Brain pericyte (primary cell): ENCODE measurements around the gene FXYD6.
"Not testable (repeated sequence)": the region's sequence is repeated elsewhere in the genome, so short reads cannot be mapped to it uniquely, and the experiment has no call there.

Experiments
- DNase-seq: peaks from one replicate; pipeline ENCODE4 v3.0.0-alpha.2; 2012; ENCODE audit warnings: low read depth, low spot score

Gene FXYD6

GRCh38 chr11:117818041-117818873 lies 58.2 kb downstream of the FXYD6 start:
- no peak for DNase-seq

DNA sequence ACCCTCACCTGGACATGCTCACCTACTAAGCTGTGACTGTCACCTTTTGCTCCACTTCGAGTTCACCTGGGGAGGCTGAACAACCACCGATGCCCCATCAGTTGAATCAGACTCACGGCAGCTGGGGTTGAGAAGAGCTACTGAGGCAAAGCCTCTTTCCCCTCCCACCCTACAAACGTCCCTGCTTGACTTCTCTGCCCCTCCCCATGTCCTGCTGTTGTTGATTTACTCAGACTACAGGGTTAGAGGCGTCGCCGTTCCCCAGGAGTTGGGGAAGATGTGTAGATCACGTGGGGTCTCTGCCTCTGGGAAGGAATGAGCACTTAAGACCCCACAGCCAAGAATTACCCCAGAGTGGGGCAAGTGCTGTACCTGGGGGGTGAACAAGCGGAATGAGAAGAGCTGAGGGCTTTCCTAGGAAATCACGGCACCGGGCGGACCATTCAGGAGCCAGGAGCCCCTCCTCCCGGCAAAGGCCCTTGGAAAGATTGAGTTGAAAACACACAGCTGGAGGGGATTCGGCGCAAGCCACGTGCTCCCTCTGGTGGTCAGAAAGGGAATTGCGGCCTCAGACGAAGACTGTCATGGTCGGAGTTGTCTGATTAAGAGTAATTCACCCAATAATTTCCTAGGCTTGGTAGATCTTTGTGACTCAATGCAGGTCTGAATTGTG lies 59.0 kb downstream of the FXYD6 start:
- DNase-seq = no peak

DNA sequence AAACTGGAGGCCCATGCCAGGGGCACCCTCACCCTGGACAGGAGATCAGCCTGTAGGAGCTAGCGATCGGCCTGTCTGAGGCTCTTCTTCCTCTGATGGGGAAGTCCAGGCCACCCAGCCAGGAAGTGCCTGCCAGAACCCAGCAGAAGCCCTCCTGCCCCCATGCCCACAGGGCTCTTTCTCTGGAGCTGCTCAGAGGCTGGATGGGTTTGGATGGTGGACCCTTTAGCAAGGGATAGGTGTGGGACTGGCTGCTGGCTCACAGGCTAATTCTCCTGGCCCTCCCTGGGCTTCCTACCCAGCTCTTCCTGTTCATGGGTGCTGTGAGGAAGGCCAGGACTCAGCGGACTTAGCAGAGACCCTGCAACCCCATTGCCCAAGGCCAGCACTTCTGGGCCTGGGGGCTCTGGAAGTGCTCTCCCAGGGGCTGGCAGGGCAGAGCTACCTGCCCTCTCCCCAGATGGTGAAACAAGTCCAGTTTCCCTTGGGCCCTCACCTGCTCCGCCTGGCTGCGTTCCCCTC lies 59.6 kb downstream of the FXYD6 start:
- no peak for DNase-seq

GRCh38 chr11:117816151-117816741 lies 60.2 kb downstream of the FXYD6 start:
- no peak for DNase-seq

DNA sequence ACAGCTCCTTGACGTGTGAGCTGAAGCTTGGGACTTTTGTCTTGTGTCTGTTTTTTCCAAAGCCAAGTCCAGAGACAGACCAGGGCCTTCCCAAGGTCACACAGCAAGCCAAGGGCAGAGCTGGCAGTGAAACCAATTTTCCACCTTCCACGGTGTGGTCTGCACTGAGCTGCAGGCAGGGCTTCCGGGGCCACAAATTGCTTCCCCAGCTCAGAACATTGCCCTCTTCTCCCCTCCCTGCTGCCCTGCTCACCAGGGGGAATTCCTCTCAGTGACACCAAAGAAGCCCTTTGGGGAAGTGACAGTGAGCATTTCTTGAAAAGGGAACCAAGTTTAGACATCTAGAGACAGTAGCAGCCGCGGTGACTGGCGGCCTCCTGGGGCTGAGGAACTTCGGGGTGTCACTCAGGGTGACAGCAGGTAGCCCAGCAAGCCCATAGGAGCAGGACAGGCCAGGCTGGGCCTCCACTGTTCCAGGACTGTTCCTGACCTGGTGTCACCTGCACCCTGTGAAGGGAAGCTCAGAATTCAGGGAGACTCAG lies 61.1 kb downstream of the FXYD6 start:
- no peak for DNase-seq

DNA sequence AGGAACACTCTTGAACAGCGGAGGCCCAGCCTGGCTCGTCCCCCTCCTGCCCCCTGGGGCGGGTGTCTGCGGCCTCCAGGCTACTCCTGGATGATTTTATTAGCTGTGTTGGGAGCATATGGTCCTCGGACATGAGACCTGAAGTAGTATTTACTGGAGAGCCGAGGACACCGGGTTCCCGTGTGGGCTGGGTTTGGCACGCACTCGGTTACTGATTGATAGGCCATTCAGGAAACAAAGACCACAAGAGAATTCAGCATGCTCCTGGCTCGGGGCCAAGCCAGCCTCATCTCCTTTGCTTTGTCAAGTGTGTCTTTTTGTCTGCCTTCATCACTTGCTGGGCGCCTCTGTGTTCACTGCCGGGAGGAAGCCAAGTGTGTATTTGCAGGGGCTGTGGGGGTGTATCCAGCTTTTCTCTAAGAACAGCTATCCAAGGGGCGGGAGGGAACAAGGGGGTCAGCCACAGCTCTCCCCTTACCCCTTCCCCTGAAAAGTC lies 61.6 kb downstream of the FXYD6 start:
- DNase-seq = no peak

DNA sequence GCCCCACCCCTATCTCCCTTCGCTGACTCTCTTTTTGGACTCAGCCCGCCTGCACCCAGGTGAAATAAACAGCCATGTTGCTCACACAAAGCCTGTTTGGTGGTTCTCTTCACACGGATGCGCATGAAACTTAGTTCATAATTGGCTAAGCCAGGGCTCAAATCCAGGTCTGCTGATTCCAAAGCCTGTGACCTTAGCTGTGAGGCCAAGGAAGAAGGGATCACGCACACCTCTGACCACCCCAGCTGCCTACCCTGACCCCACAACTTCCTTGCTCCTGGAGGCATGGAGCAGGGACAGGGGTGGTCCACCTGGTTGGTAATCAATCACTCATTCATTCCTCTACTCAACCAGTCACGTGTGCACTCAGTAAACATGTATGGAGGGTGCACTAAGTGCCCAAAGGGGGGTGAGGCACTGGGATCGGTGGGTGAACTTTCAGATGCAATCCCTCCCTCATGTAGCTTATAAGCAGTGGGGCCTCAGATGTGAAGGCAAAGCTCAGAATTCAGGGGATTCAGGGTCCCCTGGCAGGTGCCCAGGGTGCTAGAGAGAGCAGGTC lies 62.2 kb downstream of the FXYD6 start:
- DNase-seq = no peak

DNA sequence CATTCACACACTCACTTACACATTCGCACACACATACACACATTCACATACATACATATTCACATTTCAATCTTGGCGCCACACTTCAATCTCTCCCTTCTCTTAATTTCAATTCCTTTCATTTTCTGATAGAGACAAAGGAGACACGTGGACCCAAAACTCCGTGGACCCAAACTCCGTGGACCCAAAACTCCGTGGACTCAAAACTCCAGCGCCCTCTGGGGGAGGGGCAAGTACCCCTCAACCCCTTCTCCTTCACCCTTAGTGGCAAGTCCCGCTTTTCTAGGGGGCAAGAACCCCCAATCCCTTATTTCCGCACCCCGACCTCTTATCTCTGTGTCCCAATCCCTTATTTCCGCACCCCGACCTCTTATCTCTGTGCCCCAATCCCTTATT lies 66.4 kb downstream of the FXYD6 start:
- DNase-seq = not testable (repeated sequence)

GRCh38 chr11:117809236-117810055 lies 67.0 kb downstream of the FXYD6 start:
- DNase-seq = no peak

DNA sequence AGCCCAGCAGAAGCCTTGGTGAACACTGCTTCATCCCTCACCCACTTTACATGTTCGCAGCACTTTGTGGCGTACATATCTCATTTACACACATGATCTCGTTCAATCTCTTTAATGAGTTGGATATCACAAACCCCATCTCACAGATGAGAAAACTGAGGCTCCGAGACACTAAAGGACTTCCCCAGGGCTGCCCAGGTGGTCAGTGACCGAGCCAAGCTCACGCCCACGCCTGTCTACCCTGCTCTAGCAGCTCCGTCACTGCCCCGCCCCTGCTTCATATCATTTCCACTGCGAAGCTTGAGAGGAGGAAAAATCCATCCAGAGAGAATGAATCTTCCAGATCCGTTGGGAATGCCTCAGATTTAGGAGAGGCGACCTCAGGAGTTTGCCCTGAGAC lies 67.7 kb downstream of the FXYD6 start:
- no peak for DNase-seq

- no peak for DNase-seq
Observed at GRCh38 chr11:117807482-117808327, 68.8 kb downstream of the FXYD6 start.

DNA sequence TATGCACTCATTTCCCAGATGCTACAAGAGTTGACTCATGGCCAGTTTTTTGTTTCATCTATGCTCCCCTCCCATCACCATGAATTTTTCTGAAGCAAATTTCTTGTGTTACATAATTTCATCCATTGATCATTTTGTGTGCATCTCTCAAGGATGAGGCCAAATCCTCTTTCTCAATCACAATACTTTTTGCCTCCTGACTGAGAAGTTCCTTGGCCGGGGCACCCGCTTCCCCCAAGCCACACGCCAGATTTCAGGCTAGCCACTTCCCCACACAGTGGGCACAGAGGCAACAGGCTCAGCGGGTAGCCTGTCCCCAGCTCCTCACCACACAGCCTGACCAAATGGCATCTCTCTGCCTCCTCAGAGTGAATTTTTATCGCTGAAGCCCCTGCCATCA lies 69.6 kb downstream of the FXYD6 start:
- DNase-seq = no peak

GRCh38 chr11:117805045-117805444 lies 71.4 kb downstream of the FXYD6 start:
- no peak for DNase-seq

DNA sequence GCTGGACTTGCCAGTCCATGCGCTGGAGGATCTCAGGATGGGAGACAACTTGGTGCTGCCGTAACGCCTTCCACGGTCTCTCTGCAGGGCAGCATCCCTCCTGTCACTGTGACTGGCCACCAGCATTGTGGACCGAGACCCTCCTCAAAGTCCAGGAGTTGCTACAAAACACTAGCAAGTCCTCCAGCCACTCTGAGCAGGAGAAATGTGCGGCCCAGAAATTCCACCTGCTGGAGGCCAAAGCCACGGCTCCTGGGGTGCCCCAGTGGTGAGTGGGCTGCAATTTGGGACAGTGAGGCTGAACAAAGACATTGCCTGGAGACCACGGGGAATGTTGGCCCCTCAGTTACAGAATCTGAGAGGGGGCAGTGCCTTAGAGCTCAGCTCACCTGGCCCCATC lies 72.6 kb downstream of the FXYD6 start:
- no peak for DNase-seq

DNA sequence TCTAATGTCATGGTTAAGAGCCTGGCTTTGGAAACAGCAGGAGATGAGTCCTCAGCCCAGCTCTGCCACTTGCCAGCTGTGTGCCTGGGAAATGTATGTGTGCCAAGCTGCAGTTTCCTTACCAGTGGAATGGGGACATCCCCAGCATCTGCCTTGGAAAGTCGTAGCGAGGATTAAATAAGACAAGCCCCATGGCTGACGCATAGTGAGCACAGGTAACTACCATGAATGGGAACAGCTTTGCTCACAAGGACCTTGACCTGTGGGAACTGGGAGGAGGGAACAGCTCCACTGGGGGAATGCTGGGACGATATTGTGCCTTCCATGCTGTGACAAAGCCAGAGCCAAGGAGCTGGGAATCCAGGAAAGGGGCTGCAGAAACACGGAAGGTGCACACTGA lies 76.8 kb downstream of the FXYD6 start:
- no peak for DNase-seq

DNA sequence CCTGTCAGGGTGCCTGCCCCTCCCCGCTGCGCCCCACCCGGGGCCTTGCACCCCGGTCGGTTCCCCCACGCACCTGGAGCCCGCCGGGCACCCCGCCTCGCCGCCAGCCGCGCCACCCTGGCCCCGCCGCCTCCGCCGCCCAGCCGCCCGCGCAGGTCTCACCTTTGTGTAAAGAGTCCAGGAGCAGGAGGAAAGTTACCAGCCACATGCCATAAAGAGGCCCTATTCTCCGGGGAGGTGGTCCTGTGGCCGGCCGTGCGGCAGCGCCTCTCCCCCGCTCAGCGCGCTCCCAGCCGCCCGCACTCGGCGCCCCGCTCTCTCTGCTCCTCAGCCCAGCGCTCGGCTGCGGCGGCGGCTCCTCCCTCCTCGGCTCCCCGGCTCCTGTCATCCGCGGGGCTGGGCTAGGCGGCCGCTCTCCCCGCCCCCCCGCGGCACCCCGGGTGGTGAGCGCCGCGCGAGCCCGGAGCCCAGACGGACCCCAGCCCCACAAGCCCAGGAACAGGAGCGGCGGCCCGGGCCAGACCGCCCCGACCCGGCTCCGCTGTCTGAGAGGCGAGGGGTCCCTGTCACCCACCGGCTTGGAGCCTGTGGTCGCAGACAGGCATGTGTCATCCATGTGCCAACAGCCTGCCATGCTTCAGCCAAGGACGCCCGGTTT lies 79.5 kb downstream of the FXYD6 start, which contains the start of gene DSCAML1:
Gene DSCAML1 (minus strand): TSS at position 345 of the 658 bp plus-strand sequence. CDS start 137 bp downstream, at position 208.
- DNase-seq = no peak

GRCh38 chr11:117796456-117796871 lies 80.0 kb downstream of the FXYD6 start:
- DNase-seq = no peak

DNA sequence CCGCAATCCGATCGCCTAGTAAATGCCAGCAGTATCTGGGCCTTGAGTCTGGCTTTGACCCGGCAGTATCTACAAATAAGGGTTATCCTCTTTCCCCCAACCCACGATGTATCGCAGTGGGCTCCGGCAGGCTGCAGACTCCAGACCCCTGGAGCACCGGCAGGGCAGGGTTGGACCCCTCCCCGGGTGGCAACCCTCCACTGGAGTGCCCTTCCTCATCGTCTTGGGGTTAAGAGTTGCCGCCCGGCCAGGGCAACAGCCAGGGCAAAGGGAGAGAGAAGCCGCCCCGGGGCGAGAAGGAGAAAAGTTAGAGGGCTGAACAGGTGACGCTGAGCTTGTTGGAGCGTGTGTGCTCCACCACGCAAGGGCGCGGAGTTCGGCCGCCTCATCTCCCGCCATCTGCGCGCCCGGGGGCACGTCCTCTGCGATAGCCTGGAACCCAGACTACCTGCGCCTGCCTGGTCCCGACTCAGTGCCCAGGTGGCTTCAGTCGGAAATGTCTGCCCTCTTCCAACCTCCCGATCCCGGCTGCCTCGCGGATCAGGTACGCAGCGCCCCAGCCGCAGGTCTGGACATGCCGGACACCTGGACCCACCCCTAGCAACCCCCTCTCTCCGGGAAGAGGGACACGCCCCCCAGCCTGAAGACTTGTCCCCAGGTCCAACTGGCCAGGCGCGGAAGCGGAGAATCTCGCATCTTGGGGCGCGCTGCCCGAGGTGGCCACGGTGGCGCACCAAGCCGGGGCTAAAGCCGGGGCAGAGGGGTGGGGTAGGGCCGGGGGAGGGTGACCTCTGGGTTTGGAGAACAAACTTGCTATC lies 80.6 kb downstream of the FXYD6 start:
- DNase-seq = no peak
